PC-9 (cell line): ENCODE data around the gene YIPF5. TPM values are rescaled to one million over a fixed set of nuclear protein-coding genes. Genes with fewer than 3 reads are reported as not detected.

Experiments
- BruUV-seq: library from RNA; stranded (reverse); fragments of 400-500 nt; replicated peaks from 2 replicates; lab custom pipeline; 2021; lab: Mats Ljungman, UMichigan
- CTCF ChIA-PET: fragments of 300-600 bp; sonication (Branson Sonifier 250); formaldehyde crosslinking; loops from one replicate; lab custom pipeline; 2022; ENCODE audit warnings: antibody characterized with exemption; lab: Charles Lee
- POLR2A ChIA-PET: fragments of 300-600 bp; sonication (Branson Sonifier 250); formaldehyde crosslinking; loops from one replicate; lab custom pipeline; 2022; ENCODE audit warnings: antibody characterized with exemption; ENCODE audit not compliant: unreplicated experiment; lab: Charles Lee
- DNase-seq, 2 experiments: peaks; one replicate each; pipeline versions ENCODE4 v3.0.0 to v3.0.0-alpha.2; 2015 to 2022; ENCODE audit warnings: mixed read lengths in 1 of 2
- H2AFZ ChIP-seq: fragments of 200-600 bp; sonication (generic); 2 replicates; pipeline ENCODE4 v1.8.1; 2017; ENCODE audit warnings: antibody characterized with exemption
- H3F3A ChIP-seq: fragments of 200-600 bp; sonication (generic); 2 replicates; pipeline ENCODE4 v1.8.1; 2017; ENCODE audit warnings: antibody characterized with exemption, mild to moderate bottlenecking, low read depth; ENCODE audit not compliant: insufficient read depth
- H3K27ac ChIP-seq: fragments of 200-600 bp; sonication (generic); 2 replicates; pipeline ENCODE4 v1.6.1; 2016; ENCODE audit warnings: mixed run types
- H3K27me3 ChIP-seq: fragments of 200-600 bp; sonication (generic); 2 replicates; pipeline ENCODE4 v1.6.1; 2016; ENCODE audit warnings: low read depth, mixed run types; ENCODE audit not compliant: insufficient read depth
- H3K36me3 ChIP-seq: fragments of 200-600 bp; sonication (generic); 2 replicates; pipeline ENCODE4 v1.6.1; 2016; ENCODE audit warnings: low read depth, mixed run types
- H3K4me1 ChIP-seq: fragments of 200-600 bp; sonication (generic); replicated peaks from 2 replicates; pipeline ENCODE4 v1.6.1; 2016; ENCODE audit warnings: mixed run types; ENCODE audit not compliant: insufficient read depth
- H3K4me2 ChIP-seq: fragments of 200-600 bp; sonication (generic); 2 replicates; pipeline ENCODE4 v1.6.1; 2017; ENCODE audit warnings: mixed run types
- H3K4me3 ChIP-seq: fragments of 200-600 bp; sonication (generic); 2 replicates; pipeline ENCODE4 v1.6.1; 2016; ENCODE audit warnings: mixed run types
- H3K79me2 ChIP-seq: fragments of 200-600 bp; sonication (generic); 2 replicates; pipeline ENCODE4 v1.6.1; 2017; ENCODE audit warnings: low read depth, mixed run types
- H3K9me2 ChIP-seq: fragments of 200-600 bp; sonication (generic); 2 replicates; pipeline ENCODE4 v1.8.1; 2017; ENCODE audit warnings: mild to moderate bottlenecking; ENCODE audit not compliant: insufficient read depth
- H3K9me3 ChIP-seq: fragments of 200-600 bp; sonication (generic); 2 replicates; pipeline ENCODE4 v1.8.1; 2016; ENCODE audit warnings: low read depth; ENCODE audit not compliant: insufficient read depth
- H4K20me1 ChIP-seq: fragments of 200-600 bp; sonication (generic); 2 replicates; pipeline ENCODE4 v1.8.1; 2017; ENCODE audit not compliant: insufficient read depth
- CTCF ChIP-seq: fragments of 200-600 bp; sonication (generic); conservative IDR thresholded peaks from 2 replicates; pipeline ENCODE4 v1.6.1; 2017; ENCODE audit warnings: mixed run types, antibody characterized with exemption, mild to moderate bottlenecking, moderate library complexity
- EZH2 ChIP-seq: fragments of 200-600 bp; sonication (generic); IDR thresholded peaks from 2 replicates; pipeline ENCODE4 v1.8.0; 2017; ENCODE audit warnings: antibody characterized with exemption, low read depth
- intact Hi-C: fragments of 100-400 bp; cut with micrococcal nuclease; formaldehyde crosslinking; loops from one replicate; pipeline ENCODE4 v1.10.0; 2022; ENCODE audit not compliant: unreplicated experiment
- total RNA-seq: library from RNA; stranded (reverse); gene quantifications from 2 replicates; pipeline ENCODE4 v1.2.3, GENCODE V29; 2021

Gene YIPF5
- total RNA-seq, 1 experiment from 2014 or later, result 65.8 TPM

GRCh38 chr5:144144956-144145751 is 25.3 kb downstream of the YIPF5 start:
- H3K27me3 ChIP-seq, result no peaks in the 10 kb centered on the region
- intact Hi-C loops, result loop anchor here (10.0 kb wide), 1 partner anchor 270 kb away; no protein-coding TSS in a partner anchor
- H3K4me3 ChIP-seq, result no peak overlapping the region
- no peak for DNase-seq
- H3K9me2 ChIP-seq, result no peaks in the 10 kb centered on the region; the same call in 1 of the 2 replicates
- ChIA-PET POLR2A (no interaction called here), CTCF (no interaction called here)
- no peak overlapping the region for H3K27ac ChIP-seq
- no peak overlapping the region for H3K4me2 ChIP-seq
- H3K79me2 ChIP-seq, result no peaks in the 10 kb centered on the region
- no peak for TF ChIP-seq EZH2
- no peak for TF ChIP-seq CTCF
- no peaks in the 10 kb centered on the region for H3K9me3 ChIP-seq
- H3K4me1 ChIP-seq, result 0 out of 2 replicates have a peak, but pooled peaks cover 8% of the 10 kb centered on the region
- no peaks in the 10 kb centered on the region for H4K20me1 ChIP-seq
- H3K36me3 ChIP-seq, result no peaks in the 10 kb centered on the region
- no peaks in the 10 kb centered on the region for H3F3A ChIP-seq
- no peak overlapping the region for H2AFZ ChIP-seq
- BruUV-seq, result no TSS peak

- BruUV-seq, result no TSS peak
- Histone ChIP-seq H3K79me2 (no peaks in the 10 kb centered on the region), H3K27me3 (no peaks in the 10 kb centered on the region), H3F3A (no peaks in the 10 kb centered on the region), H2AFZ (no peak overlapping the region), H3K27ac (no peak overlapping the region), H3K9me3 (no peaks in the 10 kb centered on the region), H3K4me2 (no peak overlapping the region), H3K4me3 (no peak overlapping the region), H3K36me3 (no peaks in the 10 kb centered on the region), H3K9me2 (no peaks in the 10 kb centered on the region; the same call in 1 of the 2 replicates), H3K4me1 (0 out of 2 replicates have a peak, but pooled peaks cover 8% of the 10 kb centered on the region), H4K20me1 (no peaks in the 10 kb centered on the region)
- intact Hi-C loops, result loop anchor here (2.0 to 10.0 kb wide), 2 partner anchors 269 to 739 kb away; no protein-coding TSS in a partner anchor
- no peak for DNase-seq
- TF ChIP-seq EZH2, result no peak
- TF ChIP-seq CTCF, result no peak
- ChIA-PET POLR2A (no interaction called here), CTCF (no interaction called here)
These were observed 26.8 kb downstream of the YIPF5 start for GRCh38 chr5:144143625-144144024.

GRCh38 chr5:144142824-144143162 is 27.7 kb downstream of the YIPF5 start:
- H3K4me3 ChIP-seq, result no peak overlapping the region
- H3K9me3 ChIP-seq, result no peaks in the 10 kb centered on the region
- H3K27ac ChIP-seq, result no peak overlapping the region
- H3K4me2 ChIP-seq, result no peak overlapping the region
- no peaks in the 10 kb centered on the region for H3F3A ChIP-seq
- 0 out of 2 replicates have a peak, but pooled peaks cover 8% of the 10 kb centered on the region for H3K4me1 ChIP-seq
- no peak for DNase-seq
- intact Hi-C loops, result loop anchor here (1.0 to 10.0 kb wide), 3 partner anchors 268 to 738 kb away; no protein-coding TSS in a partner anchor
- BruUV-seq, result no TSS peak
- H3K27me3 ChIP-seq, result no peaks in the 10 kb centered on the region
- no peak for TF ChIP-seq CTCF
- no peak for TF ChIP-seq EZH2
- H3K79me2 ChIP-seq, result no peaks in the 10 kb centered on the region
- H2AFZ ChIP-seq, result no peak overlapping the region
- H3K36me3 ChIP-seq, result no peaks in the 10 kb centered on the region
- ChIA-PET CTCF (interaction anchor here (1.0 to 1.3 kb wide), 3 partner anchors 9 to 175 kb away, joined by 3 to 8 read pairs (median 6); partner anchors contain the start of genes KCTD16 and YIPF5), POLR2A (no interaction called here)
- no peaks in the 10 kb centered on the region; the same call in 1 of the 2 replicates for H3K9me2 ChIP-seq
- no peaks in the 10 kb centered on the region for H4K20me1 ChIP-seq
